Common myeloid progenitor, CD34-positive (primary cell): ENCODE results near the gene FGG.
A peak's percentile ranks its signal among the peaks of the same experiment; 100 is the strongest.

Experiments
- CTCF ChIA-PET: fragments of 350-600 bp; sonication (Branson Sonifier 250); formaldehyde crosslinking; loops from one replicate; lab custom pipeline; 2021; ENCODE audit warnings: antibody characterized with exemption; lab: Charles Lee
- POLR2A ChIA-PET: fragments of 350-600 bp; sonication (Branson Sonifier 250); formaldehyde crosslinking; loops from one replicate; lab custom pipeline; 2021; ENCODE audit warnings: antibody characterized with exemption; lab: Charles Lee
- DNase-seq, 3 donors: peaks; one replicate each; pipeline versions ENCODE4 v3.0.0 to v3.0.0-alpha.2; 2013
- H3K27ac ChIP-seq, 2 experiments: 1 replicate in 1 of 2; 2 replicates in 1 of 2; pipeline ENCODE4 v1.7.0; 2013; ENCODE audit warnings: inconsistent platforms in 2 of 2, low read length in 2 of 2, mild to moderate bottlenecking in 2 of 2, low read depth in 1 of 2, moderate library complexity in 1 of 2; ENCODE audit not compliant: severe bottlenecking in 2 of 2, insufficient read depth in 1 of 2, poor library complexity in 1 of 2
- H3K27me3 ChIP-seq, 5 experiments: replicated peaks in 2 of 5; 1 replicate in 3 of 5; 2 replicates in 2 of 5; pipeline versions ENCODE4 v1.6.1 to v1.7.0; 2013; ENCODE audit warnings: low read length in 4 of 5, mild to moderate bottlenecking in 2 of 5, moderate library complexity in 2 of 5, inconsistent platforms in 1 of 5; ENCODE audit not compliant: insufficient read depth in 5 of 5, control insufficient read depth in 4 of 5
- H3K36me3 ChIP-seq, 4 experiments: 1 replicate in 2 of 4; 2 replicates in 2 of 4; pipeline versions ENCODE4 v1.6.1 to v1.7.0; 2013; ENCODE audit warnings: low read length in 3 of 4, control low read depth in 1 of 4, mild to moderate bottlenecking in 1 of 4; ENCODE audit not compliant: control insufficient read depth in 4 of 4, insufficient read depth in 4 of 4
- H3K4me1 ChIP-seq, 4 experiments: 1 replicate in 3 of 4; 2 replicates in 1 of 4; pipeline versions ENCODE4 v1.6.1 to v1.7.1; 2013; ENCODE audit warnings: low read length in 3 of 4, mild to moderate bottlenecking in 3 of 4, control low read depth in 1 of 4, inconsistent platforms in 1 of 4, moderate library complexity in 1 of 4; ENCODE audit not compliant: control insufficient read depth in 4 of 4, insufficient read depth in 4 of 4; ENCODE audit errors: control extremely low read depth in 1 of 4
- H3K4me3 ChIP-seq, 7 experiments: 1 replicate in 4 of 7; 2 replicates in 3 of 7; pipeline versions ENCODE4 v1.5.1 to v1.7.0; 2013; ENCODE audit warnings: mild to moderate bottlenecking in 7 of 7, low read length in 6 of 7, moderate library complexity in 6 of 7, inconsistent platforms in 2 of 7, low read depth in 2 of 7, control low read depth in 1 of 7; ENCODE audit not compliant: insufficient read depth in 4 of 7, control insufficient read depth in 1 of 7; ENCODE audit errors: extremely low read depth in 1 of 7
- H3K9me3 ChIP-seq, 5 experiments: 1 replicate in 4 of 5; 2 replicates in 1 of 5; pipeline versions ENCODE4 v1.6.1 to v1.7.1; 2013; ENCODE audit warnings: low read length in 4 of 5, mild to moderate bottlenecking in 2 of 5, inconsistent platforms in 1 of 5, low read depth in 1 of 5, moderate library complexity in 1 of 5; ENCODE audit not compliant: control insufficient read depth in 4 of 5, insufficient read depth in 2 of 5; ENCODE audit errors: control extremely low read depth in 1 of 5
- WGBS: methylation state at CpG from one replicate; pipeline ENCODE4 v1.1.5; 2013; ENCODE audit not compliant: insufficient coverage; 5-methylcytosine and 5-hydroxymethylcytosine counted together

FGG gene

GRCh38 chr4:154623436-154623835 lies 11.0 kb upstream of the FGG start:
- CTCF ChIA-PET, result interaction anchor here (0.6 to 13.3 kb wide), 9 partner anchors 10 to 90 kb away, joined by 3 to 495 read pairs (median 6); partner anchors contain the start of genes FGB, FGG and PLRG1
- Histone ChIP-seq H3K4me1 (peaks cover 0 to 13% (median 3%) of the 10 kb centered on the region in 4 experiments), H3K4me3 (no peak overlapping the region), H3K27me3 (peaks cover 0 to 12% (median 10%) of the 10 kb centered on the region in 5 experiments), H3K36me3 (no peaks in the 10 kb centered on the region), H3K9me3 (no peaks in the 10 kb centered on the region), H3K27ac (no peak overlapping the region)
- POLR2A ChIA-PET, result no interaction called here
- DNase-seq, result peak in 2 of 3 donors; percentile 44 to 65
- 82% methylated on average over 3 of the region's 3 CpGs for WGBS

DNA sequence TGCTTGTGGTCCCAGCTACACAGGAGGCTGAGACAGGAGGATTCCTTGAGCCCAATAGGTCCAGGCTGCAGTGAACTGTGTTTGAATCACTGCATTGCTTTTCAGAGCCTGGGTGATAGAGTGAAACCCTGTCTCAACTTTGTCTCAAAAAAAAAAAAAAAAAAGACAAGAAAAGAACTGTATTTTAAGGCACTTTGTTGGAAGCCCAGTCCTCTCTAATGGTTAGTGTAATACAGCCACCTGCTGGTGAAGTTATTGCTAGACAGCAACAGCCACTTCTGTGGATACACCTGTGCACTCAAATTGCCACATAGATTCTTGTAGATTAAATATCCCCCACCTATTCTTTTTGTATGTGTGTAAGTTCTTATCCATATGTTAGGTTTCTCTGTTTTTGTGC lies 10.1 kb upstream of the FGG start:
- Histone ChIP-seq H3K27me3 (peaks cover 0 to 10% (median 6%) of the 10 kb centered on the region in 5 experiments), H3K4me1 (peaks cover 0 to 13% (median 3%) of the 10 kb centered on the region in 4 experiments), H3K36me3 (no peaks in the 10 kb centered on the region), H3K27ac (no peak overlapping the region), H3K9me3 (no peaks in the 10 kb centered on the region), H3K4me3 (no peak overlapping the region)
- CTCF ChIA-PET, result interaction anchor here (0.7 to 13.3 kb wide), 11 partner anchors 9 to 610 kb away, joined by 3 to 495 read pairs (median 6); partner anchors contain the start of genes FGB, FGG and PLRG1
- peak; percentile 60 to 76 (median 76) for DNase-seq
- POLR2A ChIA-PET, result no interaction called here

DNA sequence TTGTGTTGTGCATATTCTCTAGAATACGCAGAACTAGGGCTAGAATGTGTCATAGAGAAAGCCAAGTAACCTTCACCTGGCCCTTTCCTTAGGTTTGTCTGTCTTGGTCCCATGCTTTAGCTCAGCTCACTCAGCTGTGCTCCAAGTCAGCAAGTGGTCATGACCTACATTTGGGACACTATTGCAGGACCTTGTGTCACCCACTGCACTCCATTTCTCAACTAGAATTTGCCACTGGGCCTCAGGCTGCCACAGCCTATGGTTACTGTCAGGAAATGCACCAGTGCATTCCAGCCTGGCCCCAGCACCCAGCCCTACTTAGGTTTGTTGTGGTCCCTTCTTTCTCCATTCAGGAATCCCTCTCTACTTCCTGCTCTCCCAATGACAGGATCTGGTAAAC lies 7.7 kb upstream of the FGG start:
- H3K36me3 ChIP-seq, result no peaks in the 10 kb centered on the region
- peaks cover 0 to 2% (median 0%) of the 10 kb centered on the region in 5 experiments for H3K27me3 ChIP-seq
- WGBS, result 0% methylated on average over 1 of the region's 1 CpG
- DNase-seq, result no peak
- H3K4me3 ChIP-seq, result no peak overlapping the region
- no peaks in the 10 kb centered on the region for H3K9me3 ChIP-seq
- ChIA-PET CTCF (interaction anchor here (0.8 to 13.3 kb wide), 6 partner anchors 10 to 65 kb away, joined by 3 to 495 read pairs (median 18); partner anchors contain the start of genes FGB and PLRG1), POLR2A (interaction anchor here (0.7 kb wide), 1 partner anchor 61 kb away, joined by 3 read pairs; no protein-coding TSS in a partner anchor)
- H3K27ac ChIP-seq, result no peak overlapping the region
- H3K4me1 ChIP-seq, result peaks cover 0 to 7% (median 4%) of the 10 kb centered on the region in 4 experiments

- Histone ChIP-seq H3K36me3 (no peaks in the 10 kb centered on the region), H3K27ac (no peak overlapping the region), H3K4me3 (no peak overlapping the region), H3K4me1 (peaks cover 0 to 7% (median 4%) of the 10 kb centered on the region in 4 experiments), H3K9me3 (no peaks in the 10 kb centered on the region), H3K27me3 (no peaks in the 10 kb centered on the region)
- ChIA-PET POLR2A (interaction anchor here (0.6 kb wide), 1 partner anchor 448 kb away, joined by 5 read pairs; no protein-coding TSS in a partner anchor), CTCF (interaction anchor here (0.7 to 13.3 kb wide), 18 partner anchors 9 to 754 kb away, joined by 3 to 495 read pairs (median 4); partner anchors contain the start of genes FGB and PLRG1)
- DNase-seq, result peak; percentile 63 to 83 (median 81)
- WGBS, result no CpG with 5 or more reads among the region's 4 CpGs
Observed at GRCh38 chr4:154618708-154619315, 6.4 kb upstream of the FGG start.

- DNase-seq, result no peak
- H3K4me1 ChIP-seq, result peaks cover 0 to 7% (median 4%) of the 10 kb centered on the region in 4 experiments
- H3K27ac ChIP-seq, result no peak overlapping the region
- no peak overlapping the region for H3K4me3 ChIP-seq
- no peaks in the 10 kb centered on the region for H3K9me3 ChIP-seq
- POLR2A ChIA-PET, result no interaction called here
- no peaks in the 10 kb centered on the region for H3K36me3 ChIP-seq
- CTCF ChIA-PET, result interaction anchor here (0.8 to 13.3 kb wide), 10 partner anchors 8 to 285 kb away, joined by 3 to 495 read pairs (median 6); partner anchors contain the start of genes FGB and PLRG1
- 95% methylated on average over 2 of the region's 5 CpGs for WGBS
- H3K27me3 ChIP-seq, result no peaks in the 10 kb centered on the region
Observed at GRCh38 chr4:154617820-154618317, 5.4 kb upstream of the FGG start.

DNA sequence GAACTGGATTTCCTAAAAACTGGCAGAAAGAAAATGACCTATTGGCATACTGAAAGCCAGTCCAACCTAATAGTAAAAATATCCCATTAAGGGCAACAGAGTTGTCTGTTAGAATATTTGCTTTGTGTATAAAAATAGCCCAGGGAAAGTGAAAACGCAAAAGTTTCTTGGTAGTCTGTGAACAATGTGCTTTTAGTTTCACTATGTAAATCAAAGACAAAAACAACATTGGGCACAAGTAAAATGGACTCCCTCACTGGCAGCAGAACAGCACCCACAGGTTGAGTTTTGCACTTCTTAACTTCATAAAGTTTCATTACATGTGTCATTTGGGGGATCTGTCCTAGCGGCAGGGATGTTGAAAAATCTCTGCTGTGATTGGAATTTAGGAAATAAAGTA lies 4.3 kb upstream of the FGG start:
- Histone ChIP-seq H3K4me1 (peaks cover 0 to 7% (median 4%) of the 10 kb centered on the region in 4 experiments), H3K9me3 (no peaks in the 10 kb centered on the region), H3K27me3 (no peaks in the 10 kb centered on the region), H3K36me3 (no peaks in the 10 kb centered on the region), H3K4me3 (peak overlapping the region in 2 of 7 experiments; percentile 4 to 22), H3K27ac (no peak overlapping the region)
- no CpG with 5 or more reads among the region's 2 CpGs for WGBS
- POLR2A ChIA-PET, result no interaction called here
- CTCF ChIA-PET, result interaction anchor here (0.9 to 13.3 kb wide), 3 partner anchors 9 to 62 kb away, joined by 3 to 495 read pairs (median 11); partner anchors contain the start of genes FGB and PLRG1
- DNase-seq, result peak in 2 of 3 donors; percentile 58 to 64
